H1 (cell line): ENCODE measurements around the gene GCK. TPM values are rescaled to one million over a fixed set of nuclear protein-coding genes. Genes with fewer than 3 reads are reported as not detected.

Experiments
- CHD7 ChIP-seq: fragments of 300-600 bp; sonication (generic); IDR thresholded peaks from 2 replicates; pipeline ENCODE4 v1.7.1; 2012; ENCODE audit warnings: low read length, moderate library complexity, mild to moderate bottlenecking, inconsistent platforms; ENCODE audit not compliant: insufficient replicate concordance
- RXRA ChIP-seq: IDR thresholded peaks from 2 replicates; pipeline ENCODE4 v1.6.1; 2011; ENCODE audit warnings: low read depth, mild to moderate bottlenecking, low read length, moderate library complexity; ENCODE audit not compliant: insufficient read depth
- USF2 ChIP-seq: IDR thresholded peaks from 2 replicates; pipeline ENCODE4 v1.6.1; 2011; ENCODE audit warnings: low read length, improper control_type of control experiment
- polyA plus RNA-seq, 7 experiments: library from polyadenylated mRNA; depleted of rRNA in 3 of 7; stranded (reverse) in 5 of 7; unstranded in 2 of 7; fragments of >200 nt in 5 of 7; fragments of 200-250 nt in 2 of 7; gene quantifications; 1 replicate in 5 of 7; 2 replicates in 1 of 7; 4 replicates in 1 of 7; pipeline versions ENCODE4 v1.2.1 to v1.2.3, GENCODE V29; 2011 to 2013; ENCODE audit warnings: missing spikeins in 2 of 7, mixed read lengths in 2 of 7
- total RNA-seq: library from RNA; stranded (reverse); fragmentation: NEBNext Ultra II Directional; extraction: Animal tissue kit (Norgen Biotek cat#: 25700); gene quantifications from 2 replicates; pipeline ENCODE4 v1.2.1, GENCODE V29; 2021
- TF ChIP-seq, protein P1 (sequence below): IDR thresholded peaks from 2 replicates; pipeline ENCODE4 v1.6.1; 2012; ENCODE audit warnings: inconsistent platforms

The GCK gene
- total and polyA plus RNA-seq, 2 of the 8 experiments (the other 6 are each of a cell fraction or from before 2014, with no cell fraction given), result 2.4 to 4.9 TPM

- TF ChIP-seq CHD7, result no peak
- TF ChIP-seq RXRA, result no peak
- TF ChIP-seq, protein P1, sequence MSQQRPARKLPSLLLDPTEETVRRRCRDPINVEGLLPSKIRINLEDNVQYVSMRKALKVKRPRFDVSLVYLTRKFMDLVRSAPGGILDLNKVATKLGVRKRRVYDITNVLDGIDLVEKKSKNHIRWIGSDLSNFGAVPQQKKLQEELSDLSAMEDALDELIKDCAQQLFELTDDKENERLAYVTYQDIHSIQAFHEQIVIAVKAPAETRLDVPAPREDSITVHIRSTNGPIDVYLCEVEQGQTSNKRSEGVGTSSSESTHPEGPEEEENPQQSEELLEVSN, result no peak
- no peak for TF ChIP-seq USF2
Observed at GRCh38 chr7:44107116-44107960, 81.9 kb downstream of the GCK start (continued).
